Cerebellar cortex (tissue), 1 donor: Measurements from ENCODE around the gene MAML3.

Experiments used
- DNase-seq: peaks from one replicate; pipeline ENCODE4 v3.0.0-alpha.2; 2015; ENCODE audit warnings: low spot score

MAML3 gene

GRCh38 chr4:139861471-139861870 is 292.5 kb downstream of the MAML3 start:
- no peak for DNase-seq

DNA sequence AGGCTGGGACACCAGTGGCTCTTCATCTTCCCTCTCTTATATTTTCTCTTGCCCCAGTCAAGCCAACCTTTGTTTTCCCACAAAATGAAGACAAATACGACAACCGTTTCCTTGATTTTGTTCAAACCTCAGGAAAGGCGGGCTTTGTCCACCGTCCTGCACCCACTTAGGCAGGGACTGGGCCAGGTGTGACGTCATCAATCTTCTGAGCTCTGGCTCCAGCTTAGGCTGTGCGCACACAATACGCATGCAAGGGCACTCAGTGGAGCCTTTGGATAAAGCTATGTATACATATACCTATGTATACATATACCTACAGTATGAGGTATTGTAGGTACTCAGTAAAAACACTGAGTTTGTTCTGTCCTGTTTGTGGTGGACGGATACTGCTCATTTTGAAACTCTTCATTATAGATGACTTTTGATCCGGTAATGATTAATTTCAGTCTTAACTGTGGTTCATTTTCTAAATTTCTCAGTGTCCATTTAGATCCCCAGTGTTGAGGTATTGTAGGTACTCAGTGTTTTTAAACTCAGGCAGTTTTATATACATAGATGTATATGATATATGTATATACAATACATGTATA is 293.5 kb downstream of the MAML3 start:
- no peak for DNase-seq

GRCh38 chr4:139859876-139860275 is 294.1 kb downstream of the MAML3 start:
- no peak for DNase-seq

- no peak for DNase-seq
These were observed 295.4 kb downstream of the MAML3 start for GRCh38 chr4:139858436-139859205.

GRCh38 chr4:139857977-139858376 is 296.0 kb downstream of the MAML3 start:
- no peak for DNase-seq

DNA sequence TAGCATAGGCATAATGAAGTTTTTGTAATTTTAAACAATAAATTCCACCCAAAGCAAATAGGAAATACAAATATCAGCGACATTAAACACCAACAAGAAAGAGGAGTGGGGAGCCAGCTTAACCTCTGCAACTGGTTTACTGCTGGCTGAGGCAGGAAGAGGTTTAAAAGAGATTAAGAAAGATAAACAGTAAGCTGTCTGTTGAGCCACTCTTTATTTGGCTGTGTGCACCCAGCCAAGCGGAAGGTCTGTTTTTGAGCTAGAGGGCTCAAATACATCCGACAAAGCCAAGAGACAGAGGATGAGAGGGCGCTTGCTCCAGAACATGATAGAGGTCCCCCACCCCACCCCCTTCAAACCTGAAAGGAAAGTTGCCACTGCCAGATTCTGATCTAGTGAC is 297.0 kb downstream of the MAML3 start:
- no peak for DNase-seq

- no peak for DNase-seq
These were observed 299.1 kb downstream of the MAML3 start for GRCh38 chr4:139854668-139855403.

DNA sequence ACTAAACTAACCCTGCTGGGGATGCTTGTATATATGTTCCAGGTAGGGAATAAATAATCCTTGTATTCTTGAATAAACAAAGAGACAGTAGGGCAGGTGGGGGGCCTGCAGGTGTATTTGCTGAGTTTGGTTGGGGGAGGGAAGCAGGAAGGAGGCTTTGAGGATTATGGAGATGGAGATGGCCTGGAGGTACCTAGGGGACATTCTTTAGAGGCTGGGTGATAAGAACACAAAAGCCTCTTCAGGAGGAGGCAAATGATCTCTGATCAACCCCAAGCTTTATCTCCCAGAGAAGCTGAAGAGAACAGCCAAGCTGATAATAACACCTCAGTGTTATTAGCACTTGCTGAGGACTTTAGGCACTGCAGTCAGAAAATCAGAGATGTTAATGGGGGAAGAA is 300.7 kb downstream of the MAML3 start:
- DNase-seq: no peak

DNA sequence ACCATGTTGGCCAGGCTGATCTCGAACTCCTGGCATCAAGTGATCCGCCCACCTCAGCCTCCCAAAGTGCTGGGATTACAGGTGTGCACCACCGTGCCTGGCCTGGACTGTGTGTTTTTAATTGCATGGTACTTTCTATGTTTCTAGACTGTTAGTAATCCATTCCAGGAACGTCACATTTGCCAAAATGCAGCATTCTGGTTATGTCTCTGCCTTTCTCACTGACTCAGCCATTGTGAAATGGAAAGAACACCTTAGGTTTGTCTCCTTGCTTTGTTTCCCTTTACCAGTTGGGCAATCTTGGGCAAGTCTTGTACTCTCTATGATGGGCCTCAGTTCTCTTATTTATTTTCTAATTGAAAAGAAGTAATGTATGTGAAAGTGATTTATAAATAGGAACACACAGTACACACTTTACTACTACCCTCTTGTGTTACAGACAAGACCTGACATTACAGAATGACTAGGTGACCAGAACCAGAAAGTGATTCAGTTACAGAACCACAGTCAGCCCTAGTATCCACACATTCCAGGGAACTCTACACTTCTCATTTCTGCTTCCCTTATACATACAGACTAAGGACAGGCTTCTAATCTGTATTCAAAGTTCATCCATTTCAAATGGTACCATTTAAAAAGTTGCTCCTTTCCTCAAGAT is 301.2 kb downstream of the MAML3 start:
- DNase-seq: no peak

DNA sequence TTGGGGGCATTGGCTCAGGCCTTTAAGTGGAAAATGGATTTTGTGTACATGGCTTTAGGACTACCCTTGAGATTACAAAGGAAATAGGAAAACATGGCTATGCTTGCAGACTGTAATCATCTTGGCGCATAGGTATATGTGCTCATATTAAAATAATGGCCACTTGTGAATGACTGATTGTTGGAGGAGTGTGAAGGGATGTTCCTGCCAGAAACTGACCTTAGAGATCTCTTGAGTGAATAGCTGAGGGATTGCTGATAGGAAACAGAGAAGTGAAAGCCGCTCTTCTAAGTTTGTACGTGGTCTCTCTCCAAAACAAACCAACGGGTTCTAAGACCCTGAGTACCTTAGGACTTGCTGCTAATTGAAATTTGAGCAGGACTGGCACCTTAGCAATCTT is 302.3 kb downstream of the MAML3 start:
- no peak for DNase-seq

- no peak for DNase-seq
These were observed 302.9 kb downstream of the MAML3 start for GRCh38 chr4:139851133-139851532.

DNA sequence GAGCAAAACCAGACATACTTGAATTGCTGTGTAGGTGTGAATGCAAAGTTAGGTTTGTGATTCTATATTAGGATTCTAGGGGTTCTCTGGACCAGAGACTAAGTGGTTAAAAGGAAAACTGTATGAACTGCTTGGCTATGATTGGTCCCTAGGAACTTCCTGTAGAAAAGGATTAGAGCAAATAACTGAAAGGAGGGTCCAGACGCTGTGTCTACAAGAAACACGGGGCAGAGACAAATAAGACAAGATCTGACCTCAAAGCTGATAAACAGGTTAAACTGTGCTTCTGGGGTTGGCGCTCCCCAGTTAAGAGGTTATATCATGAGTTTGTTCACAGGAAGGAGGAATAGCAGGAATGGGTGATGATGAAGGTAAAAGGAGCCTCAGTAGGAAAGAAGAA is 304.8 kb downstream of the MAML3 start:
- no peak for DNase-seq

GRCh38 chr4:139848028-139848427 is 306.0 kb downstream of the MAML3 start:
- no peak for DNase-seq

- DNase-seq: no peak
These were observed 306.4 kb downstream of the MAML3 start for GRCh38 chr4:139847602-139848001.

- no peak for DNase-seq
These were observed 307.2 kb downstream of the MAML3 start for GRCh38 chr4:139846766-139847165.

GRCh38 chr4:139845453-139846093 is 308.4 kb downstream of the MAML3 start:
- no peak for DNase-seq

DNA sequence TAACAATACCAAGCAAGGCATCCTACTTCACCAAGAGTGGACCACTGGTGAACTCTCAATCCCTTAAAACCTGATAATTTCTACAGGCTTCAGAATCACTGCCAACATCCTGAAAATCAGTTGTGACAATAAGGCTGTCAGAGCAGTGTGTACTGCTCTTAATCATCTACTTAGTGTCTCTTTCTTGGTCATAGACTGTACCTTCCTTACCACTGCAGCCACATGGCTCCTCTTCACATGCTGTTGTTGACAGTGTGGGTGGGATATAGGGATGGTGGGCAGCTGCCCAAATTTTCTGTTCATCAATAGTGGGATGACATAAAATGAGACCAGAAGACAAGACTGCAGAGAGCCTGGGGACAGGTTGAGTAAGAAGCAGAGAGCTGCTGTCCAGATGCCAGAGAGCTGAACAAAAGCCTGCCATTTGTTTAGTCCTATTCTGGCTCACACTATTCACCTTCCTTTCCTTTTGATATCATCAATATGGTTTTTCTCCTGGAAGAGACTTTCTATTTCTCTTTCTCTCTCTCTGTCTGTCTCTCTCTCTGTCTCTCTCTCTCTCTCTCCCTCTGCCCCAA is 309.4 kb downstream of the MAML3 start:
- no peak for DNase-seq

GRCh38 chr4:139844057-139844456 is 309.9 kb downstream of the MAML3 start:
- DNase-seq: no peak

DNA sequence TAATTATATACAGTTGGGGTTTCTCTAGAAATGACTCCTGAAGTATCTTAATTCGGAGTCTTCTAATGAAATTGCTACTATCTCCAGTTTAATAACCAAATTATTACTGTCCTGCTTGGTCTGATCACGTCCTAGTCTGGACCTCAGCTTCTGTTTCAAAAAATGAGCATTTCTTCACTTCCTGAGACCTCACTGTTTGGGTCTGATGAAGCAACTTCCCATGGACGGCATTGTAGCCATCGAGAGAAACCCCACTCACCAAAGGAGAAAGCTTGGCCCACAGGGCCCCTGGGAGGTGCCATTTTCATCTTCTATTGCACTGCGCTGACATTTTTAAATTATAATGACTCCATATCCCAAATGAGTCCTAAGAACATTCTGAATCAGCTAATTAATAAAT is 310.3 kb downstream of the MAML3 start:
- DNase-seq: no peak

DNA sequence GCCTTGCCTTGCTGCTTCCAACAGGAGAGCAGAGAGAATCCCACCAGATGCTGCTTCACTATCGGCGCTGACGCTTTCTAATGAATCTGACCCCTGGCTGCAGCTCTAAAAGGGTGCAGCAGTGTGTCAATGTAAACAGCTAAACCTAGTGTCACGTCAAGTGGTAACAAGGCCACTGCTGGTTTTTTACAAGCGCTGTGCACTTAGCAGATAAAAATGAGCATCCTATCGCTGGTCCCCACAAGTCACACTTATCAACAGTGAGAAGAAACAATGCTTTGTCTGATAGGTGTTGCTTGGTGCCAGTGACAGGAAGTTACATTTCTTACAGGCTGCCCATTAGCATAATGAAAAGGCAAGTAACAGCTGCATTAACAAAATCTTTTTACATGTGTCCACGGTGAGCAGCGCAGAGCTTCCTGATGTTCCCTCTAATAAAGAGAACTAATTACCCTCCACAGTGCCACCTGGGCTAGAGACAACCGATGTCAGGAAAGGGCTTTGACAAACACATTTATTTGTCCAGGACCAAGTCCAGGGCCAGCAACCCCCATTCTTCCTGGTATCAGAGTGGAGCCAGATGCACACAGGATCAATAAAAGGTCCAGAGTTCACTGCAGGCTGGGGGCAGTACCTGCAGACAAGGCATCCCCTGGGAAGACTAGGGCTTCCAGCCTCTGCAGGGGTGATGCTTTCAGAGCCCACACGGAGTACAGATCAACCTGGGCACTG is 312.4 kb downstream of the MAML3 start:
- DNase-seq: no peak

- DNase-seq: no peak
These were observed 313.2 kb downstream of the MAML3 start for GRCh38 chr4:139840773-139841172.
